Esophagus squamous epithelium (tissue), 5 donors: ENCODE measurements around the gene COL6A5. TPM values are rescaled to one million over a fixed set of nuclear protein-coding genes. Genes with fewer than 3 reads are reported as not detected.

Experiments used
- DNase-seq: peaks from one replicate; lab custom pipeline; 2025; lab: John Stamatoyannopoulos, UW
- H3K27ac ChIP-seq, 4 donors: fragments of 200-600 bp; sonication (generic); one replicate each; pipeline ENCODE4 v1.5.1; 2016 to 2019; ENCODE audit warnings: mild to moderate bottlenecking in 1 of 4
- H3K27me3 ChIP-seq, 4 donors: fragments of 200-600 bp; sonication (generic); 1 replicate in 3 of 4; 2 replicates in 1 of 4; pipeline versions ENCODE4 v1.5.1 to v1.6.0; 2017 to 2021; ENCODE audit warnings: antibody characterized with exemption in 1 of 4
- H3K36me3 ChIP-seq, 3 donors: fragments of 200-600 bp; sonication (generic); one replicate each; pipeline ENCODE4 v1.5.1; 2016 to 2019
- H3K4me1 ChIP-seq, 3 donors: fragments of 200-600 bp; sonication (generic); one replicate each; pipeline ENCODE4 v1.5.1; 2017 to 2019
- H3K4me3 ChIP-seq, 4 donors: fragments of 200-600 bp; sonication (generic); 1 replicate in 3 of 4; 2 replicates in 1 of 4; pipeline ENCODE4 v1.5.1; 2016 to 2019; ENCODE audit warnings: mild to moderate bottlenecking in 2 of 4, moderate library complexity in 1 of 4
- H3K9me3 ChIP-seq, 3 donors: fragments of 200-600 bp; sonication (generic); one replicate each; pipeline ENCODE4 v1.5.1; 2016 to 2019
- POLR2A ChIP-seq, 4 donors: fragments of 450-650 bp; IDR thresholded peaks; one replicate each; pipeline ENCODE4 v1.6.1; 2017; ENCODE audit warnings: antibody characterized with exemption in 4 of 4, mild to moderate bottlenecking in 4 of 4, moderate library complexity in 3 of 4
- WGBS, 2 donors: methylation state at CpG; one replicate each; pipeline ENCODE4 v1.1.5; 2018; 5-methylcytosine and 5-hydroxymethylcytosine counted together
- intact Hi-C: fragments of 100-400 bp; cut with DNase I; formaldehyde crosslinking; loops from one replicate; pipeline ENCODE4 v1.15.0; 2022
- total RNA-seq, 4 donors: library from RNA; depleted of rRNA; stranded (reverse); fragments of >200 nt; gene quantifications; one replicate each; pipeline ENCODE4 v1.1.0, GENCODE V29; 2016
- TF ChIP-seq, protein P1 (sequence below), 6 experiments: fragments of 450-650 bp in 4 of 6; fragments of 200-600 bp in 2 of 6; sonication (generic) in 2 of 6; IDR thresholded peaks; one replicate each; pipeline ENCODE4 v1.5.1; 2016 to 2019; ENCODE audit warnings: antibody characterized with exemption in 6 of 6, mild to moderate bottlenecking in 4 of 6, moderate library complexity in 4 of 6
- donor health status: DM: yes; HTN: yes; CAD: no.

COL6A5 gene
- total RNA-seq, 4 donors from 2014 or later, result 0.11 to 0.76 (median 0.20) TPM

DNA sequence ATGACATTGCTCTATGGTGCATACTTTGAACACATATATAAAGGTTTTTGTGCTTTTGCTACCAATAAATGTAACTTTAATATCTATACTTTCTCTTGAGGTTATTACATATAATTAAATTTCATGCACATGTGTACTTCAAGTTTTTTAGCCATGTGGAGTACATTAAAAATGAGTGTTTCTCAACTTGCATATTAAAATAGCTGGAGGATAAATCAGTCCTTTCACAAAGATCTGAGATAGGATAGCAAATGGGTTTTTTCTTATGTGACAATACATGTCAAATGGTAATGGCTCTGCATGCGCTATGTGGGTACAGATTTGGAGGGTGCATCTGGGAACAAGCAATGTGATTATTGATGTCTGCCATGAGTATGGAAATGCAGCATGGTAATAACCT, 122.8 kb downstream of the COL6A5 start:
- Histone ChIP-seq H3K27ac (no peak overlapping the region), H3K4me1 (no peaks in the 10 kb centered on the region), H3K9me3 (no peaks in the 10 kb centered on the region), H3K4me3 (no peak overlapping the region), H3K27me3 (no peaks in the 10 kb centered on the region), H3K36me3 (no peaks in the 10 kb centered on the region)
- DNase-seq, result no peak
- TF ChIP-seq, protein P1, sequence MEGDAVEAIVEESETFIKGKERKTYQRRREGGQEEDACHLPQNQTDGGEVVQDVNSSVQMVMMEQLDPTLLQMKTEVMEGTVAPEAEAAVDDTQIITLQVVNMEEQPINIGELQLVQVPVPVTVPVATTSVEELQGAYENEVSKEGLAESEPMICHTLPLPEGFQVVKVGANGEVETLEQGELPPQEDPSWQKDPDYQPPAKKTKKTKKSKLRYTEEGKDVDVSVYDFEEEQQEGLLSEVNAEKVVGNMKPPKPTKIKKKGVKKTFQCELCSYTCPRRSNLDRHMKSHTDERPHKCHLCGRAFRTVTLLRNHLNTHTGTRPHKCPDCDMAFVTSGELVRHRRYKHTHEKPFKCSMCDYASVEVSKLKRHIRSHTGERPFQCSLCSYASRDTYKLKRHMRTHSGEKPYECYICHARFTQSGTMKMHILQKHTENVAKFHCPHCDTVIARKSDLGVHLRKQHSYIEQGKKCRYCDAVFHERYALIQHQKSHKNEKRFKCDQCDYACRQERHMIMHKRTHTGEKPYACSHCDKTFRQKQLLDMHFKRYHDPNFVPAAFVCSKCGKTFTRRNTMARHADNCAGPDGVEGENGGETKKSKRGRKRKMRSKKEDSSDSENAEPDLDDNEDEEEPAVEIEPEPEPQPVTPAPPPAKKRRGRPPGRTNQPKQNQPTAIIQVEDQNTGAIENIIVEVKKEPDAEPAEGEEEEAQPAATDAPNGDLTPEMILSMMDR (IDR thresholded peaks at IDR 0.05), result no peak
- TF ChIP-seq POLR2A (IDR thresholded peaks at IDR 0.05), result no peak
- WGBS, 2 donors, result 91 to 100% methylated on average over 1 of the region's 1 CpG
- intact Hi-C loops, result no loop called here

DNA sequence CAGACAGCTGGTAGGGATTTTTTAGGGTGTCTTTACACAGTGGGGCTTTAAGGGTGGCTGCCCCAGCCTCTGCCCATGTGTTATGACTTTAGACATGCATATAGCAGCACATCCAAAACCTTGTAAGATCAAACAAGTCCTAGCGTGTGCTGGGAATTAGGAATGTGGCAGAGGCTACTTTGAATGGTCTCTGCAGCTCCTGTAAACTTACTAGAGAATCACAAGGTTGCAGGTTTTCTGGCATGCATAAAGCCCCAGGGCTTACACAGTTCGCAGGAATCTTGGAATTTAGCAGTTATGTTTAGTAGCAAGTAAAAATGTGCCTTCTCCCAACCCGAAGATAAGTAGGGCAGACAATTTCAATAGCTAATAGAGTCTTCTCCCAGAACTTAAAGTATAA, 124.7 kb downstream of the COL6A5 start:
- Histone ChIP-seq H3K4me1 (no peaks in the 10 kb centered on the region), H3K27me3 (no peaks in the 10 kb centered on the region), H3K27ac (no peak overlapping the region), H3K36me3 (no peaks in the 10 kb centered on the region), H3K9me3 (no peaks in the 10 kb centered on the region), H3K4me3 (no peak overlapping the region)
- DNase-seq, result no peak
- 30 to 37% methylated on average over 3 of the region's 3 CpGs for WGBS, 2 donors
- TF ChIP-seq, protein P1 (IDR thresholded peaks at IDR 0.05), result no peak
- TF ChIP-seq POLR2A (IDR thresholded peaks at IDR 0.05), result no peak
- intact Hi-C loops, result no loop called here

DNA sequence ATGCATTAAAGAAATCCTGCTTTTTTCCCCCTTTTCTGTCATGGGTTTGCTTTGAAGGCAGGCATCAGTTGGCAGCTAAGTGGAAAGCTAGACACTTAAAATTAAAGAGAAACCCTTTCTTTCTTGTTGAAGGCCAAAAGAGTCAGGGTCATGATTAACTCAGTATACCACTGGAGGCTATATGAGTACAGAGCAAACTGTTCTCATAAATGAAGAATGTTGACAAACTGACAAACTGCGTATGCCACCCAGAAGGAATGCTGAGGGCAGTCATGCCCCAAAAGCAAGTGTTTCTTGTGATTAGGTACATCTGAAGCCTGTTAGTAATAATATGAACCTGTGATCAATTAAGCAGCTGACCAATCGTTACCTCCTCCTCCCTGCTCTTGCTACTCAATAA, 127.9 kb downstream of the COL6A5 start:
- Histone ChIP-seq H3K27me3 (no peaks in the 10 kb centered on the region), H3K4me3 (no peak overlapping the region), H3K27ac (no peak overlapping the region), H3K36me3 (no peaks in the 10 kb centered on the region), H3K4me1 (no peaks in the 10 kb centered on the region), H3K9me3 (no peaks in the 10 kb centered on the region)
- intact Hi-C loops, result no loop called here
- no peak for DNase-seq
- 50 to 90% methylated on average over 2 of the region's 2 CpGs for WGBS, 2 donors
- no peak for TF ChIP-seq POLR2A (IDR thresholded peaks at IDR 0.05)
- TF ChIP-seq, protein P1 (IDR thresholded peaks at IDR 0.05), result no peak

DNA sequence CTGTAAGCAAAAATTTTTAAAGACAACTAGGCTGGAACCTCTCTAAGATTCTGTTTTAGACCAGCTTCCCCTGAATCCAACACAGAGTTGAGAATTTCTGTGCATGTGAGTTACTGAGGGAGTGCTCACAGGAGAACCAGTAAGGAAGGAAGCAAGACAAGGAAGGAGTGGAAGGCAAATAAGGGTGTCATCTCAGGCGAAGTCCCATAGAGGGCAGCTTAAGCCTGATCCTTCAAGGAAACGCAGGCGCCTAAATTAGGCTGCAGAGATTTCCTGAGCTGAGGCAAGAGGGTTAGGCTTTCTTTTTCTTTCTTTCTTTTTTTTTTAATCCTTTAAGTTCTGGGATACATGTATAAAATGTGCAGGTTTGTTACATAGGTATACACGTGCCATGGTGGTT, 135.3 kb downstream of the COL6A5 start:
- 13 to 32% methylated on average over 4 of the region's 4 CpGs for WGBS, 2 donors
- H3K27me3 ChIP-seq, result no peaks in the 10 kb centered on the region
- TF ChIP-seq, protein P1 (IDR thresholded peaks at IDR 0.05), result peak in 1 of 6 experiments; percentile 41
- no peak for TF ChIP-seq POLR2A (IDR thresholded peaks at IDR 0.05)
- intact Hi-C loops, result no loop called here
- H3K4me1 ChIP-seq, result no peaks in the 10 kb centered on the region
- no peaks in the 10 kb centered on the region for H3K9me3 ChIP-seq
- H3K27ac ChIP-seq, result no peak overlapping the region
- DNase-seq, result no peak
- no peaks in the 10 kb centered on the region for H3K36me3 ChIP-seq
- H3K4me3 ChIP-seq, result no peak overlapping the region

DNA sequence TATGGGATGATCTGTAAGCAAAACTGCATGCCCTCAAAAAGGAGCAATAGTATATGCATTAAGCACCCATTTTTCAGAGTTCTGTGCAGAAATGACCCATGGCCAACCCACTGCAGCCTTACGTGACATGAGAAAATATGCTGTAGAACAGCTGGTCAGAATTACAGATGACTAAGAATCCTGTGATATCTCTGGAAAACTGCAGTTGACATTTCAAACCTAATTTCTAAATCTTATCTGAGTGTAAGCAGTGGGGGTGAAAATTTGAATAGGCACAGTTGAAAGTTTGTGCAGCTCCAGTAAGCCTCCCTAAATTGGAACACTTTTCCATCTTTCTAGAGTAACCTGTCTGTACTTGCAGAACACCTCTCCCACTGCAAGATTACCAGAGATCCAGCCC, 142.8 kb downstream of the COL6A5 start:
- no peak overlapping the region for H3K4me3 ChIP-seq
- no peaks in the 10 kb centered on the region for H3K9me3 ChIP-seq
- TF ChIP-seq POLR2A (IDR thresholded peaks at IDR 0.05), result no peak
- TF ChIP-seq, protein P1 (IDR thresholded peaks at IDR 0.05), result no peak
- 71 to 86% methylated on average over 1 of the region's 1 CpG for WGBS, 2 donors
- H3K36me3 ChIP-seq, result no peaks in the 10 kb centered on the region
- intact Hi-C loops, result no loop called here
- no peak overlapping the region for H3K27ac ChIP-seq
- no peaks in the 10 kb centered on the region for H3K27me3 ChIP-seq
- no peaks in the 10 kb centered on the region for H3K4me1 ChIP-seq
- no peak for DNase-seq
